SK-N-SH (cell line): ENCODE results near the gene SUGP2. TPM values are rescaled to one million over a fixed set of nuclear protein-coding genes. Genes with fewer than 3 reads are reported as not detected.
A peak's percentile ranks its signal among the peaks of the same experiment; 100 is the strongest.

ENCODE experiments used
- CTCF ChIA-PET: fragments of 300-600, 350-600 bp; formaldehyde crosslinking; extraction: SDS; loops from one replicate; lab custom pipeline; 2021; lab: Yijun Ruan, JAX
- POLR2A ChIA-PET: fragments of 350-600 bp; sonication (Branson Sonifier 250); formaldehyde crosslinking; extraction: SDS; loops from one replicate; lab custom pipeline; 2020; ENCODE audit warnings: antibody characterized with exemption, inconsistent platforms; lab: Yijun Ruan, JAX
- DNase-seq: peaks from one replicate; pipeline ENCODE4 v3.0.0; 2012
- H2AFZ ChIP-seq: fragments of 200-600 bp; sonication (generic); 2 replicates; pipeline ENCODE4 v1.8.1; 2016; ENCODE audit warnings: antibody characterized with exemption, mild to moderate bottlenecking, low read depth
- H3F3A ChIP-seq: fragments of 200-600 bp; sonication (generic); replicated peaks from 2 replicates; pipeline ENCODE3; 2016; ENCODE audit warnings: antibody characterized with exemption, mild to moderate bottlenecking; ENCODE audit not compliant: insufficient read depth
- H3K27ac ChIP-seq, 2 experiments: fragments of 200-500 bp in 1 of 2; fragments of 200-600 bp in 1 of 2; sonication (Bioruptor generic) in 1 of 2; sonication (generic), shearing (Covaris generic) in 1 of 2; 2 replicates each; pipeline versions ENCODE4 v1.5.1 to v1.6.1; 2014 to 2016; ENCODE audit warnings: low read depth in 2 of 2, inconsistent platforms in 1 of 2, low read length in 1 of 2, mild to moderate bottlenecking in 1 of 2, mixed read lengths in 1 of 2
- H3K27me3 ChIP-seq: fragments of 200-600 bp; sonication (generic), shearing (Covaris generic); 2 replicates; pipeline ENCODE4 v1.6.1; 2016; ENCODE audit warnings: mixed run types; ENCODE audit not compliant: insufficient read depth
- H3K36me3 ChIP-seq, 2 experiments: fragments of 200-500 bp in 1 of 2; fragments of 200-600 bp in 1 of 2; sonication (Bioruptor generic) in 1 of 2; sonication (generic) in 1 of 2; replicated peaks in 1 of 2; 2 replicates each; pipeline versions ENCODE3 to v1.5.1; 2014 to 2016; ENCODE audit warnings: low read length in 1 of 2, mild to moderate bottlenecking in 1 of 2; ENCODE audit not compliant: insufficient read depth in 2 of 2, control insufficient read depth in 1 of 2
- H3K4me1 ChIP-seq, 2 experiments: fragments of 200-500 bp in 1 of 2; fragments of 200-600 bp in 1 of 2; sonication (Bioruptor generic) in 1 of 2; sonication (generic), shearing (Covaris generic) in 1 of 2; 2 replicates each; pipeline versions ENCODE4 v1.5.1 to v1.6.1; 2014 to 2016; ENCODE audit warnings: low read depth in 1 of 2, low read length in 1 of 2, mixed run types in 1 of 2; ENCODE audit not compliant: insufficient read depth in 2 of 2, control insufficient read depth in 1 of 2
- H3K4me2 ChIP-seq: fragments of 200-600 bp; sonication (generic), shearing (Covaris generic); 2 replicates; pipeline ENCODE4 v1.6.1; 2017; ENCODE audit warnings: mixed run types
- H3K4me3 ChIP-seq, 2 experiments: fragments of 200-500 bp in 1 of 2; fragments of 200-600 bp in 1 of 2; sonication (Bioruptor generic) in 1 of 2; sonication (generic), shearing (Covaris generic) in 1 of 2; 2 replicates each; pipeline versions ENCODE4 v1.5.1 to v1.8.1; 2014 to 2016; ENCODE audit warnings: low read depth in 2 of 2, inconsistent platforms in 1 of 2, low read length in 1 of 2, mild to moderate bottlenecking in 1 of 2, mixed read lengths in 1 of 2, moderate library complexity in 1 of 2
- H3K79me2 ChIP-seq: fragments of 200-600 bp; sonication (generic); 2 replicates; pipeline ENCODE4 v1.8.1; 2017; ENCODE audit warnings: mild to moderate bottlenecking; ENCODE audit not compliant: insufficient read depth
- H3K9ac ChIP-seq: fragments of 200-600 bp; sonication (generic); 2 replicates; pipeline ENCODE4 v1.6.1; 2017; ENCODE audit warnings: mixed run types
- H3K9me2 ChIP-seq: fragments of 200-600 bp; sonication (generic); 2 replicates; pipeline ENCODE4 v1.6.1; 2017; ENCODE audit warnings: mixed run types
- H3K9me3 ChIP-seq: fragments of 200-600 bp; sonication (generic); 2 replicates; pipeline ENCODE4 v1.6.1; 2017; ENCODE audit warnings: mixed run types, mild to moderate bottlenecking, moderate library complexity
- H4K20me1 ChIP-seq: fragments of 200-600 bp; sonication (generic); 2 replicates; pipeline ENCODE4 v1.6.1; 2017; ENCODE audit warnings: mild to moderate bottlenecking, mixed run types; ENCODE audit not compliant: insufficient read depth
- CHD2 ChIP-seq: fragments of 150-350 bp; IDR thresholded peaks from 2 replicates; pipeline ENCODE4 v1.6.1; 2018; ENCODE audit warnings: low read length; ENCODE audit not compliant: partially characterized antibody
- EP300 ChIP-seq, 2 experiments: IDR thresholded peaks; 2 replicates each; pipeline versions ENCODE4 v1.4.0 to v1.6.1; 2012; ENCODE audit warnings: borderline replicate concordance in 1 of 2, low read depth in 1 of 2, low read length in 1 of 2
- FOXM1 ChIP-seq: IDR thresholded peaks from 2 replicates; pipeline ENCODE4 v1.4.0; 2012; ENCODE audit warnings: low read depth, mild to moderate bottlenecking
- JUND ChIP-seq: IDR thresholded peaks from 2 replicates; pipeline ENCODE4 v1.4.0; 2012
- MEF2A ChIP-seq: IDR thresholded peaks from 2 replicates; pipeline ENCODE4 v1.4.0; 2012; ENCODE audit warnings: low read depth, borderline replicate concordance
- MXI1 ChIP-seq: IDR thresholded peaks from 2 replicates; pipeline ENCODE4 v1.6.1; 2012; ENCODE audit warnings: mild to moderate bottlenecking, low read depth, low read length, improper control_type of control experiment
- NRF1 ChIP-seq: IDR thresholded peaks from 2 replicates; pipeline ENCODE4 v1.6.1; 2012; ENCODE audit warnings: low read depth, mild to moderate bottlenecking, low read length
- POLR2AphosphoS5 ChIP-seq: IDR thresholded peaks from 2 replicates; pipeline ENCODE4 v1.6.1; 2012; ENCODE audit warnings: low read depth, low read length
- REST ChIP-seq: IDR thresholded peaks from 2 replicates; pipeline ENCODE4 v1.6.1; 2012; ENCODE audit warnings: mild to moderate bottlenecking, low read depth, low read length, moderate library complexity
- SIN3A ChIP-seq: IDR thresholded peaks from 2 replicates; pipeline ENCODE4 v1.6.1; 2012; ENCODE audit warnings: low read depth, mild to moderate bottlenecking, low read length, moderate library complexity, borderline replicate concordance
- TAF1 ChIP-seq: IDR thresholded peaks from 2 replicates; pipeline ENCODE4 v1.6.1; 2012; ENCODE audit warnings: low read depth, mild to moderate bottlenecking, low read length, moderate library complexity, borderline replicate concordance
- TCF12 ChIP-seq: IDR thresholded peaks from 2 replicates; pipeline ENCODE4 v1.4.0; 2012
- TEAD4 ChIP-seq: IDR thresholded peaks from 2 replicates; pipeline ENCODE4 v1.4.0; 2012; ENCODE audit warnings: mild to moderate bottlenecking, borderline replicate concordance; ENCODE audit not compliant: insufficient read depth
- USF1 ChIP-seq: IDR thresholded peaks from 2 replicates; pipeline ENCODE4 v1.4.0; 2012; ENCODE audit warnings: low read depth, borderline replicate concordance
- USF2 ChIP-seq: fragments of 150-350 bp; IDR thresholded peaks from 2 replicates; pipeline ENCODE4 v1.6.1; 2017; ENCODE audit warnings: antibody characterized with exemption, low read length, low read depth, borderline replicate concordance
- ZBTB33 ChIP-seq: IDR thresholded peaks from 2 replicates; pipeline ENCODE4 v1.4.0; 2012; ENCODE audit warnings: low read depth, borderline replicate concordance
- whole genome bisulfite sequencing: methylation state at CpG from one replicate; pipeline ENCODE4 v1.1.6; 2017; ENCODE audit warnings: low lambda C conversion rate; 5-methylcytosine and 5-hydroxymethylcytosine counted together
- polyA plus RNA-seq, 3 experiments: library from polyadenylated mRNA; depleted of rRNA; stranded (reverse); fragments of >200 nt; gene quantifications; 2 replicates each; pipeline ENCODE4 v1.2.3, GENCODE V29; 2012
- TF ChIP-seq, protein P1 (sequence below): IDR thresholded peaks from 2 replicates; pipeline ENCODE4; 2012
- TF ChIP-seq, protein P2 (sequence below): IDR thresholded peaks from 2 replicates; pipeline ENCODE4 v1.4.0; 2012; ENCODE audit warnings: low read depth
- TF ChIP-seq, protein P3 (sequence below): fragments of 150-350 bp; IDR thresholded peaks from 2 replicates; pipeline ENCODE4 v1.6.1; 2016; ENCODE audit warnings: mild to moderate bottlenecking, low read depth, low read length

The SUGP2 gene
- polyA plus RNA-seq, 1 of the 3 experiments (the other 2 are of a cell fraction), result 56.3 TPM

DNA sequence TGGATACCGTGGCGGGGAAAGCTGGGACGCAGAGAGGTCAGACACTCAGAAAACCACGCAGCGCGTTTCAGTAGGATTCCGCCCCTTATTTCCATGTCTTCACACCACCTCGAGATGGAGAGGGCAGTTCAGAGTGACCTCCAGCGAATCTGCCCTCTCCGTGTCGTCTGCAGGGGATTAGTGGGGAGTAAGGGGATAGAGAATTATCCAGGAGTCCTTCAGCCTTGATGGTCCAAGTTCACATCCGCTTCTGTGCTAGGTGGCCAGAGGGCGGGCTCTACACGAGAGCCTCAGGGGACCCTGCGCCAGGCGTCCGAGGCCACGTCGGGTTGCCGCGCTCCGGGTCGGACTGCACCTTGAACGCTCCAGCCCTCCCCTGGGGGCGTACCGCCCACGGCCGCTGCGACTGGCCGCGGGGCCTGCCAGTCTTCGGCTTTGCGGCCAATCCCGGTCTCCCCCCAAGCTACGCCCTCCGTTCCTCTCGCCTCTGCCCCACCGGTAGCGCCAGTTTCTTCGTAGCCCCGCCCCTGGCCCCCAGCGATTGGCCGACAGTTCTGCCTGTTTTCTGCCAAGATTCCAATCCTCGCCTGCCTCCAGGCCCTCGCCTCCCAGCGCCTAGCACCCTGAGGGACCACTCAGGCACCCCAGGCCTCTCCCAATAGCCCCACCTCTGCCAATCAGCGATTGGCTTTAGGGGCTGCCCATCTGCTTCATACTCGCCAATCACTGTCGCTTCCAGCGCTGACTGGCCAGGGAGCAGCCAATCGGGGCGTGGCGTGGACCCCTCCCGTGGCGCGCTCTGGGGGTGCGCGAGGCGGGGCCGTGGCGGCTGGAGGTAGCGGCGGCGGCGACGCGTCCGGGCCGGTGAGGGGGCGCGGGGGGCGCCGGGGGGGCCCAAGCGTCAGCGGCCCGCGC, 30.1 kb upstream of the SUGP2 start, which contains the start of gene SLC25A42:
TSS of gene SLC25A42 (plus strand) at position 812 of the 915 bp plus-strand sequence. CDS start 32,131 bp downstream, outside the sequence.
- Histone ChIP-seq H3K9ac (peak within 1 kb of the TSS; percentile 47; the same call in 1 of the 2 replicates), H3K4me3 (peak within 1 kb of the TSS; percentile 59 to 72), H3K27ac (peak within 1 kb of the TSS; percentile 11 to 73; a peak in 3 of 4 replicates), H3K27me3 (no peaks in the 10 kb centered on the region), H3F3A (peaks cover 19% of the 10 kb centered on the region), H3K36me3 (no peaks in the 10 kb centered on the region), H3K79me2 (no peaks in the 10 kb centered on the region), H3K4me1 (peaks cover 6 to 16% of the 10 kb centered on the region in 2 experiments; a peak in 2 of 4 replicates), H3K9me3 (no peaks in the 10 kb centered on the region)
- CTCF ChIA-PET, result interaction anchor here (0.7 to 2.9 kb wide), 9 partner anchors 9 to 111 kb away, joined by 3 to 8 read pairs (median 5); no protein-coding TSS in a partner anchor
- TF ChIP-seq TCF12 (no peak), USF1 (no peak), MXI1 (0 out of 2 replicates have a peak, but pooled peaks have one; percentile 18), SIN3A (no peak; the same call in 1 of the 2 replicates), ZBTB33 (no peak), FOXM1 (no peak), USF2 (peak; percentile 16; the same call in 1 of the 2 replicates), NRF1 (peak; percentile 28; the same call in 1 of the 2 replicates), CHD2 (peak; percentile 89), TEAD4 (no peak), EP300 (IDR thresholded peaks at IDR 0.05; ENCODE audit: borderline replicate concordance in 1 of 2, low read depth in 1 of 2, low read length in 1 of 2) (no peak), MEF2A (no peak), JUND (no peak), REST (no peak), TAF1 (0 out of 2 replicates have a peak, but pooled peaks have one; percentile 17), POLR2AphosphoS5 (peak; percentile 19; the same call in 1 of the 2 replicates)
- TF ChIP-seq, protein P1, sequence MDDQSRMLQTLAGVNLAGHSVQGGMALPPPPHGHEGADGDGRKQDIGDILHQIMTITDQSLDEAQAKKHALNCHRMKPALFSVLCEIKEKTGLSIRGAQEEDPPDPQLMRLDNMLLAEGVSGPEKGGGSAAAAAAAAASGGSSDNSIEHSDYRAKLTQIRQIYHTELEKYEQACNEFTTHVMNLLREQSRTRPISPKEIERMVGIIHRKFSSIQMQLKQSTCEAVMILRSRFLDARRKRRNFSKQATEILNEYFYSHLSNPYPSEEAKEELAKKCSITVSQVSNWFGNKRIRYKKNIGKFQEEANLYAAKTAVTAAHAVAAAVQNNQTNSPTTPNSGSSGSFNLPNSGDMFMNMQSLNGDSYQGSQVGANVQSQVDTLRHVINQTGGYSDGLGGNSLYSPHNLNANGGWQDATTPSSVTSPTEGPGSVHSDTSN, result peak; percentile 99
- TF ChIP-seq, protein P2, sequence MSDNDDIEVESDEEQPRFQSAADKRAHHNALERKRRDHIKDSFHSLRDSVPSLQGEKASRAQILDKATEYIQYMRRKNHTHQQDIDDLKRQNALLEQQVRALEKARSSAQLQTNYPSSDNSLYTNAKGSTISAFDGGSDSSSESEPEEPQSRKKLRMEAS, result 0 out of 2 replicates have a peak, but pooled peaks have one; percentile 15
- TF ChIP-seq, protein P3, sequence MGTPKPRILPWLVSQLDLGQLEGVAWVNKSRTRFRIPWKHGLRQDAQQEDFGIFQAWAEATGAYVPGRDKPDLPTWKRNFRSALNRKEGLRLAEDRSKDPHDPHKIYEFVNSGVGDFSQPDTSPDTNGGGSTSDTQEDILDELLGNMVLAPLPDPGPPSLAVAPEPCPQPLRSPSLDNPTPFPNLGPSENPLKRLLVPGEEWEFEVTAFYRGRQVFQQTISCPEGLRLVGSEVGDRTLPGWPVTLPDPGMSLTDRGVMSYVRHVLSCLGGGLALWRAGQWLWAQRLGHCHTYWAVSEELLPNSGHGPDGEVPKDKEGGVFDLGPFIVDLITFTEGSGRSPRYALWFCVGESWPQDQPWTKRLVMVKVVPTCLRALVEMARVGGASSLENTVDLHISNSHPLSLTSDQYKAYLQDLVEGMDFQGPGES, result peak; percentile 89
- TF ChIP-seq, all 33 proteins: peak for 9
- DNase-seq, result peak; percentile 99
- POLR2A ChIA-PET, result interaction anchor here (0.6 kb wide), 1 partner anchor 8 kb away, joined by 3 read pairs; no protein-coding TSS in a partner anchor
- H4K20me1 ChIP-seq, result no peaks in the 10 kb centered on the region
- peak within 1 kb of the TSS; percentile 73; the same call in 1 of the 2 replicates for H2AFZ ChIP-seq
- H3K9me2 ChIP-seq, result no peaks in the 10 kb centered on the region
- 16% methylated on average over 29 of the region's 77 CpGs for WGBS
- peak within 1 kb of the TSS; percentile 96 for H3K4me2 ChIP-seq
